PC-3 (cell line): ENCODE measurements around the gene RASGRP3. TPM values are rescaled to one million over a fixed set of nuclear protein-coding genes. Genes with fewer than 3 reads are reported as not detected.

ENCODE experiments used
- ATAC-seq: fragments of 200-7000 bp; cut with Tn5 transposase; 2 replicates; pipeline ENCODE4 v1.9.1; 2020; ENCODE audit warnings: mild to moderate bottlenecking, moderate library complexity
- BruUV-seq: library from RNA; stranded (reverse); fragments of 400-500 nt; replicated peaks from 2 replicates; lab custom pipeline; 2021; lab: Mats Ljungman, UMichigan
- CTCF ChIA-PET: fragments of 300-600 bp; sonication (Branson Sonifier 250); formaldehyde crosslinking; loops from one replicate; lab custom pipeline; 2022; ENCODE audit warnings: antibody characterized with exemption; lab: Charles Lee
- POLR2A ChIA-PET: fragments of 300-600 bp; sonication (Branson Sonifier 250); formaldehyde crosslinking; loops from one replicate; lab custom pipeline; 2022; ENCODE audit warnings: antibody characterized with exemption; ENCODE audit not compliant: unreplicated experiment; lab: Charles Lee
- DNase-seq: peaks from one replicate; pipeline ENCODE4 v3.0.0-alpha.2; 2015
- H2AFZ ChIP-seq: fragments of 300-600 bp; sonication (generic); 2 replicates; pipeline ENCODE4 v1.6.0; 2016; ENCODE audit warnings: antibody characterized with exemption, low read length
- H3F3A ChIP-seq: fragments of 300-600 bp; sonication (generic); one replicate; pipeline ENCODE4 v1.6.0; 2017; ENCODE audit warnings: antibody characterized with exemption, low read length, control low read depth, mild to moderate bottlenecking; ENCODE audit not compliant: unreplicated experiment
- H3K27ac ChIP-seq: fragments of 300-600 bp; sonication (generic); 2 replicates; pipeline ENCODE4 v1.5.1; 2016; ENCODE audit warnings: mild to moderate bottlenecking, low read length
- H3K27me3 ChIP-seq: fragments of 300-600 bp; sonication (generic); 2 replicates; pipeline ENCODE4 v1.6.1; 2016; ENCODE audit warnings: low read length, mixed read lengths
- H3K36me3 ChIP-seq: fragments of 300-600 bp; sonication (generic); 2 replicates; pipeline ENCODE4 v1.6.1; 2016; ENCODE audit warnings: low read depth, mixed run types, low read length, mixed read lengths
- H3K4me1 ChIP-seq: fragments of 300-600 bp; sonication (generic); 2 replicates; pipeline ENCODE4 v1.5.1; 2016; ENCODE audit warnings: low read length; ENCODE audit not compliant: insufficient read depth
- H3K4me2 ChIP-seq: fragments of 300-600 bp; sonication (generic); 2 replicates; pipeline ENCODE4 v1.6.0; 2016; ENCODE audit warnings: low read length
- H3K4me3 ChIP-seq: fragments of 300-600 bp; sonication (generic); 2 replicates; pipeline ENCODE4 v1.5.1; 2016; ENCODE audit warnings: mild to moderate bottlenecking, low read length, mixed read lengths
- H3K79me2 ChIP-seq: fragments of 300-600 bp; sonication (generic); 2 replicates; pipeline ENCODE4 v1.6.1; 2017; ENCODE audit warnings: low read length, mixed read lengths
- H3K9ac ChIP-seq: fragments of 300-600 bp; sonication (generic); 2 replicates; pipeline ENCODE4 v1.6.0; 2016; ENCODE audit warnings: mild to moderate bottlenecking, low read length
- H3K9me2 ChIP-seq: fragments of 300-600 bp; sonication (generic); replicated peaks from 2 replicates; pipeline ENCODE4 v1.6.1; 2016; ENCODE audit warnings: mixed run types, low read length, mixed read lengths
- H3K9me3 ChIP-seq: fragments of 300-600 bp; sonication (generic); 2 replicates; pipeline ENCODE4 v1.6.1; 2016; ENCODE audit warnings: low read length, mixed read lengths
- H4K20me1 ChIP-seq: fragments of 300-600 bp; sonication (generic); 2 replicates; pipeline ENCODE4 v1.6.1; 2016; ENCODE audit warnings: low read length, mixed read lengths
- EZH2 ChIP-seq: fragments of 300-600 bp; sonication (generic); IDR thresholded peaks from one replicate; pipeline ENCODE4 v1.6.1; 2017; ENCODE audit warnings: antibody characterized with exemption, mild to moderate bottlenecking, low read length; ENCODE audit not compliant: unreplicated experiment
- EZH2phosphoT487 ChIP-seq: fragments of 300-600 bp; sonication (generic); IDR thresholded peaks from 2 replicates; pipeline ENCODE4 v1.6.1; 2018; ENCODE audit warnings: mild to moderate bottlenecking, antibody characterized with exemption, low read length, borderline replicate concordance
- intact Hi-C: fragments of 100-400 bp; cut with micrococcal nuclease; formaldehyde crosslinking; loops from 2 replicates; pipeline ENCODE4 v1.9.0; 2023
- total RNA-seq: library from RNA; depleted of rRNA; stranded (reverse); fragments of >200 nt; gene quantifications from 2 replicates; pipeline ENCODE4 v1.2.3, GENCODE V29; 2014
- TF ChIP-seq, protein P1 (sequence below): fragments of 300-600 bp; sonication (generic); conservative IDR thresholded peaks from 2 replicates; pipeline ENCODE4 v1.5.1; 2017; ENCODE audit warnings: antibody characterized with exemption, low read depth, mild to moderate bottlenecking, low read length

Gene RASGRP3
- total RNA-seq, 1 experiment from 2014 or later: 0.15 TPM

DNA sequence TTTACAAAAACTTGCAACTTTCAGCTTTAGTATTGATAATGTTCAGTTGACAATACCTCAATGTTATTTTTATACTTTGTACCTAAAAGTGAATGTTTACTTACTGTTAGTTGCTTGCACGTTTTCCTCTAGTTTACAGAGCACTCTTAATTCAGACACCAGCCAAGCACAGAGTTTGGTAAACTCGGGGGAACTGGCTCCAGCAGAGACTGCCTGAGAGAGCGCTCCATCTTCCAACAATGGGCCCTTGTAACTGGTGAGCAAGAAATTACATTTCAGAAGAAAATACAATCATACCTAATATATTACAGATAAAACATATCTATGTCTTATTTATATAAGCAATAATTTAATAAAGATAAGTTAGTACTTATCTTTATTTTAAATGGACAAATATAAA lies 118.9 kb downstream of the RASGRP3 start:
- DNase-seq: no peak
- no peaks in the 10 kb centered on the region for H3K9me2 ChIP-seq
- H3K27me3 ChIP-seq: no peaks in the 10 kb centered on the region
- no peak overlapping the region for H3K4me2 ChIP-seq
- peaks cover 27% of the 10 kb centered on the region for H3K36me3 ChIP-seq
- CTCF ChIA-PET: no interaction called here
- TF ChIP-seq EZH2 (no peak), EZH2phosphoT487 (no peak)
- TF ChIP-seq, protein P1, sequence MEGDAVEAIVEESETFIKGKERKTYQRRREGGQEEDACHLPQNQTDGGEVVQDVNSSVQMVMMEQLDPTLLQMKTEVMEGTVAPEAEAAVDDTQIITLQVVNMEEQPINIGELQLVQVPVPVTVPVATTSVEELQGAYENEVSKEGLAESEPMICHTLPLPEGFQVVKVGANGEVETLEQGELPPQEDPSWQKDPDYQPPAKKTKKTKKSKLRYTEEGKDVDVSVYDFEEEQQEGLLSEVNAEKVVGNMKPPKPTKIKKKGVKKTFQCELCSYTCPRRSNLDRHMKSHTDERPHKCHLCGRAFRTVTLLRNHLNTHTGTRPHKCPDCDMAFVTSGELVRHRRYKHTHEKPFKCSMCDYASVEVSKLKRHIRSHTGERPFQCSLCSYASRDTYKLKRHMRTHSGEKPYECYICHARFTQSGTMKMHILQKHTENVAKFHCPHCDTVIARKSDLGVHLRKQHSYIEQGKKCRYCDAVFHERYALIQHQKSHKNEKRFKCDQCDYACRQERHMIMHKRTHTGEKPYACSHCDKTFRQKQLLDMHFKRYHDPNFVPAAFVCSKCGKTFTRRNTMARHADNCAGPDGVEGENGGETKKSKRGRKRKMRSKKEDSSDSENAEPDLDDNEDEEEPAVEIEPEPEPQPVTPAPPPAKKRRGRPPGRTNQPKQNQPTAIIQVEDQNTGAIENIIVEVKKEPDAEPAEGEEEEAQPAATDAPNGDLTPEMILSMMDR: no peak
- POLR2A ChIA-PET: no interaction called here
- BruUV-seq: no TSS peak
- intact Hi-C loops: loop anchor here (10.0 kb wide), 1 partner anchor 321 kb away; no protein-coding TSS in a partner anchor
- peaks cover 54% of the 10 kb centered on the region for H3K79me2 ChIP-seq
- no peak overlapping the region for H3K27ac ChIP-seq
- peaks cover 16% of the 10 kb centered on the region for H3K4me1 ChIP-seq
- H3F3A ChIP-seq: no peaks in the 10 kb centered on the region
- no peak overlapping the region for H3K4me3 ChIP-seq
- H3K9ac ChIP-seq: no peak overlapping the region
- H3K9me3 ChIP-seq: no peaks in the 10 kb centered on the region
- H4K20me1 ChIP-seq: peaks cover 11% of the 10 kb centered on the region; the same call in 1 of the 2 replicates
- no peak for ATAC-seq
- no peak overlapping the region for H2AFZ ChIP-seq

DNA sequence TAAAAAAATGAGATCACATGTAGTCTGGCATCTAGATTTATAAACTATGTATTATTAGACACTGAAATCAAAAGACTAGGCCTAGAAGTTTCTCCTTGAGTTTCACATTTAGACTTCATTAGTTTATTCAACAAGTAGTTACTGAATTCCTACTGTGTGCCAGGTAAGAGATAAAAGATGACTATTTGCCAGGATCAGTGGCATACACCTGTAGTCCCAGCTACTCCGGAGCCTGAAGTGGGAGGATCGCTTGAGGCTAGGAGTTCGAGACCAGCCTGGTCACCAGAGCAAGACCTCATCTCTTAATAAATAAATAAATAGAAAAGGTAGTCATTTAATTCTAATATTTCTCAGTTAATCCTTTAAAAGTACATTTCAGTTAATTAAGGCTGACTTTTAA lies 120.6 kb downstream of the RASGRP3 start:
- Histone ChIP-seq H3K27ac (no peak overlapping the region), H3K27me3 (no peaks in the 10 kb centered on the region), H3K4me3 (peak overlapping the region; percentile 93), H4K20me1 (peaks cover 11% of the 10 kb centered on the region; the same call in 1 of the 2 replicates), H3K9ac (no peak overlapping the region), H3K9me2 (no peaks in the 10 kb centered on the region), H3K36me3 (peaks cover 22% of the 10 kb centered on the region), H2AFZ (no peak overlapping the region), H3K4me1 (peaks cover 16% of the 10 kb centered on the region), H3K4me2 (peak overlapping the region; percentile 94), H3F3A (no peaks in the 10 kb centered on the region), H3K79me2 (peaks cover 54% of the 10 kb centered on the region), H3K9me3 (no peaks in the 10 kb centered on the region)
- TF ChIP-seq, protein P1: no peak
- TF ChIP-seq EZH2phosphoT487 (no peak), EZH2 (no peak)
- intact Hi-C loops: loop anchor here (10.0 kb wide), 1 partner anchor 322 kb away; no protein-coding TSS in a partner anchor
- CTCF ChIA-PET: no interaction called here
- no TSS peak for BruUV-seq
- DNase-seq (no peak), ATAC-seq (no peak)
- POLR2A ChIA-PET: no interaction called here

DNA sequence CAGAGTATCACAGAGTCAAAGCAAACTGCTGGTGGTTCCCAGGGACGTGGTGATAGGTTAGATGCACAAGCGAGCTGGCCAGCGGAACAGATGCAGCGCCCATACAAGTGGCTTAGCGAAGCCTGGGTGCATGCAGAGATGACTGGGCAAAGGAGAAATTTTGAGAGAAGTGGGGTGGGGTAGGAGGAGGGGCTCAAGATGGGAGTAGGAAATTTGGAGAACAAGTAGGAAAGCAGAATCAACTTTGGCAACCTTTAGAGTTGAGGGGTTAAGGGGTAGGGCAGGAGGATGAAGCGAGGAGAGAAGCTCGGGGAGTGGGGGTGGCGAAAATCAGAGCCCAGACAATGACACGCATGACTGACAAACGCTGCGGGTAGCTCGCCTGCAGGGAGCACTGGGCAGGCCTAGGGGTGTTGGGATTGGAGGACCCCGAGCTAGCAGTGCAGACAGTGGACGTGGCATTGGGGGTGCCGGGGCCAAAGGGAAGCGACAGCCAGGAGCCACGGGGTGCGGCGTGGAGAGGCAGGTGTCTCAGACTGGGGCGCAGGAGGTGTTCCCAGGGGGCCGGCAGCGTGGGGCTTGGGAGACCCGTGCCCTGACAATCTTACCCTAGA lies 122.2 kb downstream of the RASGRP3 start:
- intact Hi-C loops: loop anchor here (2.0 to 10.0 kb wide), 2 partner anchors 308 to 324 kb away; no protein-coding TSS in a partner anchor
- Histone ChIP-seq H3K4me3 (peak overlapping the region; percentile 93), H3K9me3 (no peaks in the 10 kb centered on the region), H3K4me1 (peaks cover 16% of the 10 kb centered on the region), H3K27ac (peak overlapping the region; percentile 15; the same call in 1 of the 2 replicates), H3K9ac (peak overlapping the region; percentile 90), H4K20me1 (peaks cover 11% of the 10 kb centered on the region; the same call in 1 of the 2 replicates), H3K27me3 (no peaks in the 10 kb centered on the region), H3K4me2 (peak overlapping the region; percentile 94), H2AFZ (peak overlapping the region; percentile 95), H3K9me2 (no peaks in the 10 kb centered on the region), H3K79me2 (peaks cover 50% of the 10 kb centered on the region), H3F3A (no peaks in the 10 kb centered on the region), H3K36me3 (peaks cover 10% of the 10 kb centered on the region; the same call in 1 of the 2 replicates)
- peak; percentile 49 for DNase-seq
- CTCF ChIA-PET: interaction anchor here (1.4 kb wide), 1 partner anchor 16 kb away, joined by 6 read pairs; no protein-coding TSS in a partner anchor
- no peak for TF ChIP-seq EZH2phosphoT487
- TF ChIP-seq, protein P1: no peak
- no peak for TF ChIP-seq EZH2
- ATAC-seq: peak; percentile 41
- BruUV-seq: TSS peak; percentile 46
- POLR2A ChIA-PET: interaction anchor here (0.5 to 1.2 kb wide), 5 partner anchors 27 to 433 kb away, joined by 3 to 8 read pairs (median 3); no protein-coding TSS in a partner anchor
